IMR-90 (cell line): Measurements from ENCODE around the gene ATOSA. TPM values are rescaled to one million over a fixed set of nuclear protein-coding genes. Genes with fewer than 3 reads are reported as not detected.

ENCODE experiments used
- ATAC-seq: fragments of 200-7000 bp; cut with Tn5 transposase; 2 replicates; pipeline ENCODE4 v1.9.1; 2020; ENCODE audit warnings: low read depth, mild to moderate bottlenecking, moderate library complexity
- BruUV-seq: library from RNA; stranded (reverse); fragments of 400-500 nt; replicated peaks from 2 replicates; lab custom pipeline; 2021; lab: Mats Ljungman, UMichigan
- CTCF ChIA-PET: fragments of 300-600 bp; formaldehyde crosslinking; extraction: SDS; loops from one replicate; lab custom pipeline; 2021; ENCODE audit warnings: antibody characterized with exemption; lab: Yijun Ruan, JAX
- POLR2A ChIA-PET: fragments of 300-600 bp; sonication (Branson Sonifier 250); formaldehyde crosslinking; loops from one replicate; lab custom pipeline; 2022; ENCODE audit warnings: antibody characterized with exemption; ENCODE audit not compliant: unreplicated experiment; lab: Charles Lee
- DNase-seq: peaks from one replicate; pipeline ENCODE4 v3.0.0; 2013
- H2AFZ ChIP-seq: replicated peaks from 2 replicates; pipeline ENCODE3; 2013; ENCODE audit warnings: low read length, mild to moderate bottlenecking; ENCODE audit not compliant: poor library complexity
- H2AK5ac ChIP-seq: 2 replicates; pipeline ENCODE4 v1.6.1; 2013; ENCODE audit warnings: low read depth, low read length, inconsistent platforms
- H2AK9ac ChIP-seq: replicated peaks from 2 replicates; pipeline ENCODE3; 2013; ENCODE audit warnings: mild to moderate bottlenecking, low read depth, low read length, moderate library complexity; ENCODE audit not compliant: poor library complexity
- H2BK120ac ChIP-seq: 2 replicates; pipeline ENCODE4 v1.6.1; 2013; ENCODE audit warnings: low read depth, low read length, inconsistent platforms
- H2BK15ac ChIP-seq: 3 replicates; pipeline ENCODE4 v1.6.1; 2013; ENCODE audit warnings: low read depth, low read length, inconsistent platforms
- H2BK20ac ChIP-seq: 2 replicates; pipeline ENCODE4 v1.6.1; 2013; ENCODE audit warnings: low read depth, mild to moderate bottlenecking, inconsistent platforms, low read length, moderate library complexity
- H2BK5ac ChIP-seq: 2 replicates; pipeline ENCODE4 v1.6.1; 2013; ENCODE audit warnings: mild to moderate bottlenecking, low read depth, low read length, inconsistent platforms; ENCODE audit not compliant: poor library complexity, severe bottlenecking
- H3K14ac ChIP-seq: replicated peaks from 2 replicates; pipeline ENCODE4 v1.6.1; 2013; ENCODE audit warnings: low read depth, low read length, inconsistent platforms
- H3K18ac ChIP-seq: 2 replicates; pipeline ENCODE4 v1.6.1; 2013; ENCODE audit warnings: low read depth, low read length, control low read depth
- H3K23ac ChIP-seq: 2 replicates; pipeline ENCODE4 v1.6.1; 2013; ENCODE audit warnings: low read depth, low read length, inconsistent platforms
- H3K27ac ChIP-seq: 2 replicates; pipeline ENCODE4 v1.5.1; 2013; ENCODE audit warnings: mild to moderate bottlenecking, control low read depth, low read length; ENCODE audit not compliant: insufficient read depth
- H3K27me3 ChIP-seq: 2 replicates; pipeline ENCODE4 v1.6.1; 2013; ENCODE audit warnings: low read length; ENCODE audit not compliant: control insufficient read depth, insufficient read depth
- H3K36me3 ChIP-seq: 2 replicates; pipeline ENCODE4 v1.6.1; 2013; ENCODE audit warnings: low read length, mixed read lengths; ENCODE audit not compliant: control insufficient read depth, insufficient read depth
- H3K4ac ChIP-seq: 2 replicates; pipeline ENCODE4 v1.6.1; 2013; ENCODE audit warnings: low read depth, low read length, inconsistent platforms
- H3K4me1 ChIP-seq: 2 replicates; pipeline ENCODE4 v1.6.1; 2013; ENCODE audit warnings: low read length, mixed read lengths; ENCODE audit not compliant: control insufficient read depth, insufficient read depth
- H3K4me2 ChIP-seq: 2 replicates; pipeline ENCODE4 v1.6.1; 2013; ENCODE audit warnings: low read depth, mild to moderate bottlenecking, control low read depth, low read length, moderate library complexity
- H3K4me3 ChIP-seq: 2 replicates; pipeline ENCODE4 v1.5.1; 2013; ENCODE audit warnings: low read depth, mild to moderate bottlenecking, control low read depth, low read length, moderate library complexity; ENCODE audit not compliant: insufficient read depth
- H3K56ac ChIP-seq: 2 replicates; pipeline ENCODE4 v1.6.1; 2013; ENCODE audit warnings: low read length, inconsistent platforms; ENCODE audit not compliant: insufficient read depth; ENCODE audit errors: extremely low read depth
- H3K79me1 ChIP-seq, 2 experiments: 2 replicates each; pipeline ENCODE4 v1.6.1; 2013; ENCODE audit warnings: low read length in 2 of 2, inconsistent platforms in 1 of 2, low read depth in 1 of 2
- H3K9ac ChIP-seq: 2 replicates; pipeline ENCODE4 v1.6.1; 2013; ENCODE audit warnings: low read depth, low read length, control low read depth
- H3K9me1 ChIP-seq: 2 replicates; pipeline ENCODE4 v1.6.1; 2013; ENCODE audit warnings: low read length, inconsistent platforms; ENCODE audit not compliant: insufficient read depth
- H3K9me3 ChIP-seq: 2 replicates; pipeline ENCODE4 v1.6.1; 2013; ENCODE audit warnings: low read length; ENCODE audit not compliant: control insufficient read depth, insufficient read depth
- H4K20me1 ChIP-seq: 2 replicates; pipeline ENCODE4 v1.6.1; 2013; ENCODE audit warnings: low read length, inconsistent platforms; ENCODE audit not compliant: insufficient read depth
- H4K5ac ChIP-seq: 2 replicates; pipeline ENCODE4 v1.6.1; 2013; ENCODE audit warnings: mild to moderate bottlenecking, low read depth, low read length, control low read depth
- H4K8ac ChIP-seq, 2 experiments: 2 replicates each; pipeline ENCODE4 v1.6.1; 2013; ENCODE audit warnings: low read depth in 2 of 2, low read length in 2 of 2, control low read depth in 1 of 2, inconsistent platforms in 1 of 2
- H4K91ac ChIP-seq: 2 replicates; pipeline ENCODE4 v1.6.1; 2013; ENCODE audit warnings: low read depth, low read length, inconsistent platforms; ENCODE audit not compliant: insufficient read depth
- BHLHE40 ChIP-seq: fragments of 150-350 bp; IDR thresholded peaks from 2 replicates; pipeline ENCODE4 v1.6.1; 2016; ENCODE audit warnings: mild to moderate bottlenecking, low read depth, low read length
- CEBPB ChIP-seq: IDR thresholded peaks from 2 replicates; pipeline ENCODE4 v1.6.1; 2012; ENCODE audit warnings: low read depth, low read length, improper control_type of control experiment
- CHD1 ChIP-seq: IDR thresholded peaks from 2 replicates; pipeline ENCODE4 v1.6.1; 2012; ENCODE audit warnings: low read depth, low read length, improper control_type of control experiment
- CTCF ChIP-seq: conservative IDR thresholded peaks from 2 replicates; pipeline ENCODE4 v1.5.1; 2012; ENCODE audit warnings: mild to moderate bottlenecking, low read depth, low read length, improper control_type of control experiment
- ELK1 ChIP-seq: fragments of 150-350 bp; IDR thresholded peaks from 2 replicates; pipeline ENCODE4 v1.6.1; 2016; ENCODE audit warnings: low read depth, mild to moderate bottlenecking, low read length, moderate library complexity, borderline replicate concordance
- FOS ChIP-seq: fragments of 150-350 bp; IDR thresholded peaks from 2 replicates; pipeline ENCODE4 v1.6.1; 2016; ENCODE audit warnings: low read depth, low read length
- MAFK ChIP-seq: IDR thresholded peaks from 2 replicates; pipeline ENCODE4 v1.6.1; 2012; ENCODE audit warnings: low read depth, low read length, improper control_type of control experiment
- MAZ ChIP-seq: IDR thresholded peaks from 2 replicates; pipeline ENCODE4 v1.6.1; 2012; ENCODE audit warnings: low read depth, mild to moderate bottlenecking, low read length, improper control_type of control experiment, moderate library complexity, borderline replicate concordance
- MXI1 ChIP-seq: IDR thresholded peaks from 2 replicates; pipeline ENCODE4 v1.6.1; 2012; ENCODE audit warnings: low read depth, mild to moderate bottlenecking, low read length, moderate library complexity, borderline replicate concordance
- NFE2L2 ChIP-seq: fragments of 150-350 bp; IDR thresholded peaks from 2 replicates; pipeline ENCODE4 v1.6.1; 2016; ENCODE audit warnings: low read depth, mild to moderate bottlenecking, low read length
- POLR2A ChIP-seq: IDR thresholded peaks from 2 replicates; pipeline ENCODE4 v1.6.1; 2012; ENCODE audit warnings: mild to moderate bottlenecking, low read depth, low read length
- RAD21 ChIP-seq: IDR thresholded peaks from 2 replicates; pipeline ENCODE4 v1.6.1; 2012; ENCODE audit warnings: low read length, improper control_type of control experiment
- RCOR1 ChIP-seq: IDR thresholded peaks from 2 replicates; pipeline ENCODE4 v1.6.1; 2012; ENCODE audit warnings: mild to moderate bottlenecking, low read length, improper control_type of control experiment; ENCODE audit not compliant: insufficient replicate concordance
- RFX5 ChIP-seq: IDR thresholded peaks from 2 replicates; pipeline ENCODE4 v1.8.0; 2012; ENCODE audit warnings: low read depth, mild to moderate bottlenecking, low read length, moderate library complexity
- SMC3 ChIP-seq: fragments of 150-350 bp; IDR thresholded peaks from 2 replicates; pipeline ENCODE4 v1.6.1; 2016; ENCODE audit warnings: low read depth, mild to moderate bottlenecking, antibody characterized with exemption, low read length, moderate library complexity
- WGBS, 2 experiments: methylation state at CpG; one replicate each; pipeline versions ENCODE4 v1.1.5 to v1.1.7; 2013; ENCODE audit warnings: missing lambda C conversion rate in 2 of 2; ENCODE audit not compliant: insufficient read length in 1 of 2; ENCODE audit errors: extremely low coverage in 2 of 2; 5-methylcytosine and 5-hydroxymethylcytosine counted together
- dilution Hi-C: fragments of 300-500 bp; cut with HindIII; formaldehyde crosslinking; loops from one replicate; pipeline ENCODE4 v1.14.3; 2018; ENCODE audit warnings: low sequenced_read_pairs; ENCODE audit not compliant: unreplicated experiment
- in situ Hi-C: fragments of 300-500 bp; cut with MboI; formaldehyde crosslinking; loops from 3 replicates; pipeline ENCODE4 v1.14.3; 2019; ENCODE audit warnings: low sequenced_read_pairs, inconsistent platforms, mixed read lengths
- intact Hi-C: fragments of 100-400 bp; cut with micrococcal nuclease; formaldehyde crosslinking; loops from 2 replicates; pipeline ENCODE4 v1.10.0; 2022
- polyA plus RNA-seq, 3 experiments: library from polyadenylated mRNA; depleted of rRNA; stranded (reverse); fragments of >200 nt; gene quantifications; 2 replicates each; pipeline ENCODE4 v1.2.3, GENCODE V29; 2012; ENCODE audit warnings: low replicate concordance in 1 of 3
- total RNA-seq: library from RNA; depleted of rRNA; stranded (reverse); fragments of >200 nt; gene quantifications from 2 replicates; pipeline ENCODE4 v1.2.3, GENCODE V29; 2012
- TF ChIP-seq, protein P1 (sequence below): fragments of 150-350 bp; IDR thresholded peaks from 2 replicates; pipeline ENCODE4 v1.6.1; 2017; ENCODE audit warnings: mild to moderate bottlenecking, antibody characterized with exemption, low read length, low read depth

Gene ATOSA
- total and polyA plus RNA-seq, 2 of the 4 experiments (the other 2 are of a cell fraction): 13.2 to 17.2 TPM

GRCh38 chr15:52699457-52699856 lies 20.3 kb upstream of the ATOSA start:
- no peak overlapping the region for H2BK15ac ChIP-seq
- no peak overlapping the region for H3K23ac ChIP-seq
- WGBS, 2 experiments: no CpG with 5 or more reads among the region's 3 CpGs
- POLR2A ChIA-PET: no interaction called here
- CTCF ChIA-PET: no interaction called here
- H3K79me1 ChIP-seq: no peaks in the 10 kb centered on the region
- BruUV-seq: no TSS peak
- DNase-seq: no peak
- H4K5ac ChIP-seq: no peak overlapping the region
- H3K4me3 ChIP-seq: no peak overlapping the region
- no peak overlapping the region for H4K91ac ChIP-seq
- H3K36me3 ChIP-seq: no peaks in the 10 kb centered on the region
- TF ChIP-seq CEBPB: no peak
- no peak for TF ChIP-seq CHD1
- TF ChIP-seq FOS: no peak
- no peak for TF ChIP-seq MAFK
- no peak for TF ChIP-seq POLR2A
- TF ChIP-seq MXI1: no peak
- no peak for TF ChIP-seq SMC3
- no peak for TF ChIP-seq ELK1
- TF ChIP-seq RCOR1: no peak
- TF ChIP-seq CTCF: no peak
- TF ChIP-seq NFE2L2: no peak
- TF ChIP-seq, protein P1, sequence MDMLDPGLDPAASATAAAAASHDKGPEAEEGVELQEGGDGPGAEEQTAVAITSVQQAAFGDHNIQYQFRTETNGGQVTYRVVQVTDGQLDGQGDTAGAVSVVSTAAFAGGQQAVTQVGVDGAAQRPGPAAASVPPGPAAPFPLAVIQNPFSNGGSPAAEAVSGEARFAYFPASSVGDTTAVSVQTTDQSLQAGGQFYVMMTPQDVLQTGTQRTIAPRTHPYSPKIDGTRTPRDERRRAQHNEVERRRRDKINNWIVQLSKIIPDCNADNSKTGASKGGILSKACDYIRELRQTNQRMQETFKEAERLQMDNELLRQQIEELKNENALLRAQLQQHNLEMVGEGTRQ: no peak
- no peak for TF ChIP-seq RFX5
- no peak for TF ChIP-seq RAD21
- TF ChIP-seq BHLHE40: no peak
- no peak for TF ChIP-seq MAZ
- H3K4ac ChIP-seq: no peak overlapping the region
- H3K27ac ChIP-seq: no peak overlapping the region
- peaks cover 1% of the 10 kb centered on the region; the same call in 1 of the 2 replicates for H3K4me1 ChIP-seq
- H3K14ac ChIP-seq: no peak overlapping the region
- dilution Hi-C loops: no loop called here
- H3K4me2 ChIP-seq: no peak overlapping the region
- no peak for ATAC-seq
- no peak overlapping the region for H2BK5ac ChIP-seq
- no peaks in the 10 kb centered on the region for H4K20me1 ChIP-seq
- no peak overlapping the region for H2AK5ac ChIP-seq
- peaks cover 14% of the 10 kb centered on the region for H3K27me3 ChIP-seq
- no peak overlapping the region for H3K18ac ChIP-seq
- H3K9me1 ChIP-seq: no peaks in the 10 kb centered on the region
- H3K56ac ChIP-seq: no peak overlapping the region
- H2BK20ac ChIP-seq: no peak overlapping the region
- H3K9ac ChIP-seq: no peak overlapping the region
- H2AK9ac ChIP-seq: no peak overlapping the region
- in situ Hi-C loops: no loop called here
- no peaks in the 10 kb centered on the region for H3K9me3 ChIP-seq
- H2AFZ ChIP-seq: no peak overlapping the region
- intact Hi-C loops: no loop called here
- H4K8ac ChIP-seq: no peak overlapping the region
- H2BK120ac ChIP-seq: no peak overlapping the region
